HG03432 (cell line): Measurements from ENCODE around the gene HJV.
"Not testable (repeated sequence)": the region's sequence is repeated elsewhere in the genome, so short reads cannot be mapped to it uniquely, and the experiment has no call there.

Source experiments
- ATAC-seq: cut with Tn5 transposase; IDR thresholded peaks from one replicate; pipeline ENCODE4 v1.9.1; 2021; ENCODE audit warnings: mild to moderate bottlenecking, moderate library complexity; ENCODE audit not compliant: unreplicated experiment

HJV gene

GRCh38 chr1:146021622-146022402, at the start of gene HJV:
Gene HJV, minus strand, starts transcription at chr1:146021735. Its CDS starts 1,504 bp downstream, at chr1:146020231.
- ATAC-seq, result no peak

GRCh38 chr1:146059148-146059547, 37.6 kb upstream of the HJV start:
- not testable (repeated sequence) for ATAC-seq

- peak; percentile 81 for ATAC-seq
Measured at GRCh38 chr1:146051852-146052676, 30.5 kb upstream of the HJV start.

GRCh38 chr1:146051452-146051851, 29.9 kb upstream of the HJV start:
- ATAC-seq, result no peak

DNA sequence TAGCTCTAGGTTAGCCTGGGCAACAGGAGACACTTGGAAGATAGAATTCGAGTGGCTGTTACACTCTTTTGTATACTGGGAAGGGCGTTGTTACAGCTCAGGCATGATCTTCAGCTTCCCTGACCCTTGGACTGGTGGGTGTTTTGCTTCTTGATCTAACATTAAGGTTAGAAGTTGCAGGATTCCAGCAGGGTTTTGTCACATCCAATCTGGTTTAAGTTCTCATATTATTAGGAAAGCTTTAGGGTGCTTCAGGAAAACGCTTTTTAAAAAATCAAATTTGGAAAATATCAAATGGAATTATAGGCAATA, 29.1 kb upstream of the HJV start:
- ATAC-seq, result not testable (repeated sequence)

DNA sequence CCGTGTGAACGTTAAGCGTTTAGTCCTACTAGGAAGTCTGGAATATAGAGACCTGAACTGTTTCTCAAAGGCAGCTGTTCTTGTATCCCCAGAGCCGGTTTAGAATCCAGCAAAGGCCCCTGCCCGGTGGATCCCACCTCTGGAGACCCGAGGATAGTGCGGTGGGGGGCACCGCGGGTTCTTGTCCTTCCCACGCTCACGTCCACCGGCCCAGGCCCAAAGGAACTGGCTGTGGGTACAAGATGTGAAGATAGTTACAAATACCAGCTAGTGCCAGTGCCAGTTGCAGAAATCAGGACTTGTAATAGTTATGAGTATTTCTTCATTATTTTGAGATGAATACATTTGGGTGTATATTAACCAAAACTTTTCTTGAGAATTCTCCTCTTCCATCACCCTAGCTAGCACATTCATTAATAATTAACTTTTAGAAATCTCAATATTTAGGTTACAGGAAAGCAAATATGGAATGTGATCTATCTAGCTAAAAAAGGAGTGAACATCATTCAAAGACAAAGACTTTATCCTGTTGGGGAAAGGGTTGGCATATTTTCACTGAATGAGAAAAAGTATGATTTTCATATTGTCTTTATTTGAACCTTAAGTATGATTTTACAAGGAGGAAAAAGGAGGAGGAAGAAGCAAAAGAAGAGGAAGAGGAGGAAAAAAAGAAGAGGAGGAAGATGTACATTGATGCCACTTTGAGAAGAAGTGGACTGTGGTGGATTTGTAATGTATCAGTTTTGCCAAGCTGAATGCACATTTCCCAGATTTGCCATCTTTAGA, 28.5 kb upstream of the HJV start:
- ATAC-seq, result not testable (repeated sequence)

DNA sequence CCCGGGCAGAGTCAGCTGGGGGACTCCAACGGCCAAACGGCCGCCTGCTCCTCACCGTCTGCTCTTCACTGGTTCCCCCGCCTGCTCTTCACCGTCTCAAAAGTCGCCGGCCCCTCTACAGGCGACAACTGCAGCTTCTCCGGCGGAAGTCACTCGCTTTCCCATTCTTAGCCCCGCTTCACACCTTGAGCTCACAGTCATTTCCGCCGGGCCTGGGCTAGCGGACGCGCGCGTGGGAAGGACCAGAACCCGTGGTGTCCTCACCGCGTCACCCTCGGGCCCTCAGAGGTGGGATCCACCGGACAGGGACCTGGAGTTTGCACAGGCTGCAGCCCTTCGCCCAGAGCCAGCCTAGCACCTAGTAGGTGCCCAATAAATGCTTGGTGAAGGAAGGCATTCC, 27.9 kb upstream of the HJV start:
- ATAC-seq, result no peak

DNA sequence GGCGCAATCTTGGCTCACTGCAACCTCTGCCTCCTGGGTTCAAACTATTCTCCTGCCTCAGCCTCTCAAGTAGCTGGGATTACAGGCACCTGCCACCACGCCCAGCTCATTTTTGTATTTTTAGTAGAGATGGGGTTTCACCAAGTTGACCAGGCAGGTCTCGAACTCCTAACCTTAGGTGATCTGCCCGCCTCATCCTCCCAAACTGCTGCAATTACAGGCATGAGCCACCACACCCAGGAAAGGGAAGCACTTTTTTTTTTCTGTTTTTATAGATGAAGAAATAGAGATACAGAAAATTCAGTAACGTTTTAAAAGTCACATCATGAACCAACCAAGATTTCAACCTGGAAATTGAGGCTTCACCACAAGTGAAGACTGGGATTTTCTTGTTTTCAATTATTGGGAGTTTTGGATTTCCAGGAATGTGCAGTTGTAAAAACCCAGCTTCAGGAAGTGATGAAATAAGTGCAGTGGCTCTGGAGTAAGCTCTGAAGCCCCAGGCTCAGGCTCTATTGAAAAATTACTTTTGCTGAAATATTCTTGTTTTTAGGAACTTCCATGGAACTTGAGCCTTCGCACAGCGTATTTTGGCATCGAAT, 27.1 kb upstream of the HJV start:
- ATAC-seq, result not testable (repeated sequence)

DNA sequence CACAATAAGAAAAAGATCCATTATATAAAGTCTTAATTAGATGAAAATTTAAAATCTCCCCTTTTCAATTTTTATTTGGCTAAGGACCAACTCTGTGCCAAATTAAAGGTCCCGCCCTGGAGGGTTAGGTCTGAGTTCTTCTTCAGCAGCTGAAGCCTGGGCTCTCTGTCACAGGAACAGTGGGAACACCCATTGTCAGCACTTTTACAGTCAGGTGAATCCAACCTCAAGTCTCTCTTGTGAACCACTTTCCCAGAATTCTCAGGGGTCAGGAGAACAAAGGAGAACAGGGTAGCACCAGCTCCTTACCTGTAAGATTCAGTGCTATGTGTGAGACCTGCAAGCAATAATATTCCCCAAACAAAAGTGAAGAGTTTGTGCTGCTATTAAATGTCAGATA, 25.1 kb upstream of the HJV start:
- no peak for ATAC-seq

DNA sequence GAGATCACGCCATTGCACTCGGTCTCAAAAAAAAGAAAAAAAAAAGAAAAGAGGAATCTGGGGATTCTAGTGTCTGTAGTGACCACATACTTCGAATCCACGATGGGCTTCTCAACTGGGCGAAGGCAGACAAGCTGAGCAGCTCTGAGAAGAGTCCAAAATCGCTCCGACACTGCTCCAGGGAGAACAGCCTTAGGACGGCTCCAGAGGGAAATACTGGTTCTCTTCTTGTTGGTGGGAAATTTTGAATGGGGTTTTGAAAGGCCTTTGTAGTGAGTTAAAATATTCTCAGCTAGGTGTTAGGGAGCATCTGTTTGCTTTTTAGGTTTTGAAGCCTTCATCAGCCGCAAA, 18.3 kb upstream of the HJV start:
- ATAC-seq, result no peak

DNA sequence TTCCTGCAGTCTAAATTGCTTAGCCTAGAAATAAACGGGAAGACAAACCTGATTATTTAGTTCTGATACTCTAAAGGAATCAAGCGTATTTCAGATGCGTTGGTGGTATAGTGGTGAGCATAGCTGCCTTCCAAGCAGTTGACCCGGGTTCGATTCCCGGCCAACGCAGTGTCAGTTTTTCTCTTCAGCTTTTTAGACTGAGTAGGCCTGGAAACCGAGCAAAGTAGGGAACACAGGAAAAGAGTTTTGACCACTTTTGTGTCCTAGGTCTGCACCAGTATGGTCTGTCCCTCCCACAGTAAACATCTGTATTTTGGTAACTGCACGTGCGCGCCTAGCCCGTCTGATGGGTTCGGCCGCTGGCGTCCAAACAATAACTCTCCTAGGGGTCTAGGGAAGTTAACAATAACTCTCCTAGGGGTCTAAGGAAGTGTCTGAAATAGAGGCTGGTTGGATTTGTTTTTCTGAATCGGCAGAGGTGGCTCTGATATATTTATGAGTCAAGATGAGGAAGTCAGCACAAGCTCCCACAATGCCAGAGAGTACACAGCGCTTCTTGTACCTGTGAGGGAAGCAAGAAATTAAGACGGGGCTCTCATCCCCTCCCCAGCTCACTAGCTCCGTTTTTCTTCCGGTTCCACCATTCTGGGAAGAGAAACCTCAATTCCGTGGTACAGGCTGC, 15.6 kb upstream of the HJV start:
- peak; percentile 28 for ATAC-seq

DNA sequence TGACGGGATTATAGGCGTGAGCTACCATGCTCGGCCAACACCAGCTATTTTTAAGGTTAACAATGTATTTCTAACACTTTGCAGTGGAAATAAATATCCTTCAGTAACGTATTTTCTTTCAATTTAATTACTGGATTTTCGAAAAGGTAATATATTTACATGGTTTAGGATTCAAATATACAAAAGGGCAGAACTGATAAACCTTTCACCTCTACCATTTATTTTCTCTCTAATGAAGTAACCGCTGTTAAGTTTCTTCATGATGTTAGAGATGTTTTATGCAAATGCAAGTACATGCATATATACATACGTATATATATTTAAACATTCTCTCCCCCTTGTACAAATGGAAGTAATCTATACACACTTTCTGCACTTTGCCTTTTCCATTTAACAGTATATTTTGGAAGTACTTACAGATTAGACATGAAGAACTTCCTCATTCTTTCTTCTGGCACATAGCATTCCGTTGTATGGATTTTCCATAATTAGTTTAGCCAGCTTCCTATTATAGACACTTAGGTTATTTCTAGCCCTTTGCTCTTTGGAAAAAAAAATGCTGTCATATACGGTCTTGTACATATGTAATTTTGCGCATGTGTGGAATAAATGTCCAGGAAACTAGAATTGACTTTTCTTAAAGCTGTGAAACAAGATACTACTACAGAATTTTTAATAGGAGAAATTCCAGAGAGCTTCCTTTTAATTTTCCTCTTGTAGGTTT, 14.9 kb upstream of the HJV start:
- no peak for ATAC-seq

- ATAC-seq, result no peak
Measured at GRCh38 chr1:146035048-146035423, 13.5 kb upstream of the HJV start.

DNA sequence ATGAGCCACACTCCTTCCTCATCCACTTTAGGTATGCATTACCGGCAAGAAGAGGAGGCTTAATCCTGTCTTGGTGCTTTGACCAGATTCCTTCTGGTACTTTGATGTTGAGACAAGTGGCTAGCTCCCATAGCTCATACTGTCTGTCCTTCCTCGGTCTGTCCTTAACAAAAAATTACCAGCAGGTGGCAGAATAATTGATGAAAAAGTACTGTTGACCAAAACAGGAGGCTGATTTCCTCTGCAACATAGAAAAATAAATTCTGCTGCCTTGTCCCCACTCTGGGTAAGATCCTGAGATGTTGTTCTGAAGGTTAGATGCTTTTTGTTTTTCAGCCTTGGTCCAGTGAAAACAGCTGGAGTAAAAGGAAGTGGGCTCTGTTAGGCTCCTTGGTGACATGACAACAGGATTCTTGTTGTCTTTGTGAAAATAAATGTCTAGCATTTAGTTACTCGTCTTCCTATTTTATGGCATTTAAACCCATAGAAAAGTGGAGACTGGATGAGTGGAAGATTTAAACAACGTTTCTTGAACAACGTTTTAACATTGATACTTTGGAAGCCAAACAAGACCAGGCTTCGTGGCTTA, 11.2 kb upstream of the HJV start:
- ATAC-seq, result no peak

DNA sequence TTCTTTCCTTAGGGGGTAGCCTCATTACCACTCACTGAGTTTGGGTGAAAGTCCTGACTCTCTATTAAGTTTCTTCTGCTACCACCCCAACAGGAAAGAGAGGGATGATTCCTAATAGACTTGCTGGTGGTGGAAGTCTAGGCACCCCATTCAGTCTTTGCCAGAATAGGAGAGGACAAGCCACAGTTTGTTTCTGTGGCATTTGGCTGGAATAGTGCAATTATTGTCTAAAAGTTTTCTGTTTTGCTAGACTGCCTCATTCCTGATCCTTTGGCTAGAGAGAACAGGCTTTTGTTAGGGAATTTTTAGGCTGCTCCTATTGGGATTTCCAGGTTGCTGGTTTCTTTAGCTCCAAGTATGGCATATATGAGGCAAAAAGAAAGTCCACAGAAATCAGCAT, 9.9 kb upstream of the HJV start:
- ATAC-seq, result no peak

DNA sequence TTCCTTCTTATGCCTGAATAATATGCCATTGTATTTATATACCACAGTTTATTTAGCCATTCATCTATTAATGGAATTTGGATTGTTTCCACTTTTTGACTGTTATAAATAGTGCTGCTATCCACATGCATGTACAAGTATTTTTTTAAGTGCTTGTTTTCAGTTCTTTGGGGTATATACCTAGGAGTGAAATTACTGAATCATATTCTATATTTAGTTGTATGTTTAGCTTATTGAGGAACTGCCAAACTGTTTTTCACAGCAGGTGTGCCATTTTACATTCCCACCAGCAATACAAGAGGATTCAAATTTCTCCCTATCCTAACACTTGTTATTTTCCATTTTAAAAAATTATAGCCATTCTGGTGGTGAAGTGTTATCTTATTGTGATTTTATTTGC, 7.6 kb upstream of the HJV start:
- ATAC-seq, result no peak

DNA sequence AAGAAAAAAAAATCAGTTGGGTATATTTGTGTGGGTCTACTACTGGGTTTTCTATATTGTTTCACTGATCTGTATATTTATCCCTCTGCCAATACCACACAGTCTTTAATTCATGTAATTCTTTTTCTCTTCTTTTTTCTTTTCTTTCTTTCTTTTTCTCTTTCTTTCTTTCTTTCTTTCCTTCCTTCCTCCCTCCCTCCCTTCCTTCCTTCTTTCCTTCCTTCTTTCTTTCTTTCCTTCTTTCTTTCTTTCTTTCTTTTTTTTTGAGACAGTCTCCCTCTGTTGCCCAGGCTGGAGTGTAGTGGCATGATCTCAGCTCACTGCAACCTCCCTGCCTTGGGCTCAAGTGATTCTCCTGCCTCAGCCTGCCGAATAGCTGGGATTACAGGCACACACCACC, 5.1 kb upstream of the HJV start:
- ATAC-seq, result not testable (repeated sequence)

DNA sequence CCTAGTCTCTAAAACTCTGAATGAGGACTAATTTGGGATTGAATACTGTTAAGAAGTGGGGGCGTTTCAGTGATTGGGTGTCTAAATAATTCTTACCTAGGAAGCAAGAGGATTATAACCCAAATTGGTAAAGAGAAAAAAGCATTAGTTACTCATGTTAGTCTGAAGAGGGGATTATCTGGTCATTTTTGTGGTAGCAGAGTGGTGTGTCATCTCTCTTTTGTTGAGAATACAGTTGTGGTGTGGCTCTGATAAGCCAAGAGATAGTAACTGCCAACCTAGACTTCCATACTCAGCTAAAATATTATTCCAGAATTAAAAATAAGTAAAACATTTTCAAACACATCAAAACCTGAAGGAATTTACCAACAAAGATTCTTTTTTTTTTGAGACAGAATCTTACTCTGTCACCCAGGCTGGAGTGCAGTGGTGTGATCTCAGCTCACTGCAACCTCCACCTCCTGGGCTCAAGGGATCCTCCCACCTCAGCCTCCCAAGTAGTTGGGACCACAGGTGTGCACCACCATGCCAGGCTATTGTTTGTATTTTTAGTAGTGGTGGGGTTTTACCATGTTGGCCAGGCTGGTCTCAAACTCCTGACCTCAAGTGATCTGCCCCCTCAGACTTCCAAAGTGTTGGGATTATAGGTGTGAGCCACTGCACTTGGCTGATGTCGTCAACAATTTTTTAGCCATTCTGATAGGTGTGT, 4.4 kb upstream of the HJV start:
- not testable (repeated sequence) for ATAC-seq
